Stimulated activated naive CD4-positive, alpha-beta T cell (primary cell): Measurements from ENCODE around the gene KRT78.

Experiments
- DNase-seq, 6 experiments: peaks; one replicate each; lab custom pipeline; 2025; lab: John Stamatoyannopoulos, UW

Gene KRT78

GRCh38 chr12:52838609-52839435 lies 10.0 kb downstream of the KRT78 start:
- no peak for DNase-seq

DNA sequence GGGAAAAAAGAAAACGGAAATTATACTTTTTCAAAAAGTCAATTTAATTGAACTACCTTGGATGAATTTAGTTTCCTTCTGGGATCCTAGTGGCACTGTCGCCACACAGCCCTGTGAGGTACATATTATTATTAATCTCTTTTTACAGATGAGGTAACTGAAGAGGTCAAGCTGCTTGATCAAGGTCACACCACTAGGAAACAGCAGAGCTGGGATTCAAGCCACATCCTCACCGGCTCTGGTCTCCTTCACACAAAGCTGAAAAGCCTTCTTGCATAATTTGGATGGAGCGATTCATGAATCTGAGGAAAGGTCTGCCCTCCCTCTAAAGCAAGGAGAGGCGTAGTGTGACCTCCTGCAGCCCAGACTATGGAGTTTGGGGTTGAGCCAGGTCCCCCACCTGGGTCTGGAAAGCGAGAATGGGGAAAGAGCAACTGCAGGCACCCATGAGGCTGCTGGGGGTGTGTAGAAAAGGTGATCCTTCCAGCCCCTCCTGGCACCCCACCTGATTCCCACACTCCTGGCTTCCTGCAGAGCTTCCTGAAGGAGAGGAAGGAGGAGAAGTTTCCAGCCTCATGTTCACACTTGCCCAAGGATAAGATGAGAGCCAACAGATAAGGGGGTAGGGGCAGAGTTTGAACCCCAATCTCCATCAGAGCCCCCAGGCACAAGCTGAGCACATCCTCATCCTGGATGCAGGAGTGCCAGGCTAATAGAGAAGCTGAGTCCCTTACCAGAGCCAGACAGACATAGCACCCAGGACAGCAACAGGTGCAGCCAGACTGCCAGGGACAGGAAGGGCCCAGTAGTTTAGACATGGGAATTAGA lies 10.8 kb downstream of the KRT78 start:
- no peak for DNase-seq

DNA sequence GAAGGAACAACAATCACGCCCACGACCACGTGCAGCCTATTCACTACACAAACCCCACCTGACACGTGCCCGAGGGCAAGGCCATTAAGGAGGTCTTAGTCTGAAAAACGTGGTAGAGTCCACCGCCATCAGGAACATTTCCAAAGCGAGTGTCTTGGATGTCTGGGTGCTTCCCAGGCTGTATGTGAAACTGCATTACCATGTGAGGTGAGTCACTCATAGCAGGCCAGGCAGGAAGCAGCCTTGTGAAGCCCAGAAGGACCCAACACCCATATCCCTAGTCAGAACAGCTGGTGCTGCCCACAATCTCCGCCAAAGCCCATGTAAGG lies 11.4 kb downstream of the KRT78 start:
- DNase-seq, result no peak

DNA sequence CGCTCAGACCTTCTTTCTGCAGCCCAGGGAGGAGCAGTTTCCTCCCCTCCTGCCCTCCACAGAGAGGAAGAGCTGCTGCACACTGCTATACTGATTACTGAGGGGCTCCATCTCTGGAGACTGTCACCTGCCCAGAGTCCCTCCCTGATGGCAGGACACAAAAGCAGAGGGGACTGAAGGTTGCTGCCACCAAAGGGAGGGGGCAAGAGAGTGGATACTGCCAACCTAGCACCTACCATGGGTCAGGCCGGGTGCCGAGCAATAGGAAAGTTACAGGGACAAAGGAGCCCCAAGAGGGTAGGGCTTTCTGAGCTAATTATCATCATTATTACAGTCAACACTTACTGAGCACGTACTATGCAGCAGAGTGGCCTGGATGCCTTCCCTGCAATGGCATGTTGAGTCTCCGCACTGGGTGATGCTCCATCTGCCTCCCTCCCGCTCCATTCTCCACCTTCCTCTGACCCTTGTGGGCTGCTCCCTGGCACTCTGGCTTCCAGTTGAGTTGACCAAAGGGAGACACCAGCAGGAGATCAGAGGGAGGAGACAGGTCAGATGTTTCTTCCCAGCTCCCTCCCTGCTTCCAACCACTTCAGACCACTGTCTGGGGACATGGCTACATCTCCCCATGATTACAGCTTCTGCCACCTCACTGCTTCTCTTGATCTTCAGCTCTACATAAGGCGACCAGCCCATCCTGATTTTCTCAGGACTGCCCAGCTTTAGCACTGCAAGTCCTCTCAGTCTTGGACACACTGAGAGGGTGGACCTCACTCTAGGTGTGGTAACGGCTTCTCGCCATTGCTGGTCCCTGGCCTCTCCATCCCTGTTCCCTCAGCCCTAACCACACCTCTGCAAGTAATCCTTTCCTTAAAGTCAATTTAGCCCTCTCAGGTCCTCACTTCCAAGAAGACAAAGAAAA lies 12.0 kb downstream of the KRT78 start:
- no peak for DNase-seq

GRCh38 chr12:52836042-52836466 lies 12.7 kb downstream of the KRT78 start:
- DNase-seq, result no peak

DNA sequence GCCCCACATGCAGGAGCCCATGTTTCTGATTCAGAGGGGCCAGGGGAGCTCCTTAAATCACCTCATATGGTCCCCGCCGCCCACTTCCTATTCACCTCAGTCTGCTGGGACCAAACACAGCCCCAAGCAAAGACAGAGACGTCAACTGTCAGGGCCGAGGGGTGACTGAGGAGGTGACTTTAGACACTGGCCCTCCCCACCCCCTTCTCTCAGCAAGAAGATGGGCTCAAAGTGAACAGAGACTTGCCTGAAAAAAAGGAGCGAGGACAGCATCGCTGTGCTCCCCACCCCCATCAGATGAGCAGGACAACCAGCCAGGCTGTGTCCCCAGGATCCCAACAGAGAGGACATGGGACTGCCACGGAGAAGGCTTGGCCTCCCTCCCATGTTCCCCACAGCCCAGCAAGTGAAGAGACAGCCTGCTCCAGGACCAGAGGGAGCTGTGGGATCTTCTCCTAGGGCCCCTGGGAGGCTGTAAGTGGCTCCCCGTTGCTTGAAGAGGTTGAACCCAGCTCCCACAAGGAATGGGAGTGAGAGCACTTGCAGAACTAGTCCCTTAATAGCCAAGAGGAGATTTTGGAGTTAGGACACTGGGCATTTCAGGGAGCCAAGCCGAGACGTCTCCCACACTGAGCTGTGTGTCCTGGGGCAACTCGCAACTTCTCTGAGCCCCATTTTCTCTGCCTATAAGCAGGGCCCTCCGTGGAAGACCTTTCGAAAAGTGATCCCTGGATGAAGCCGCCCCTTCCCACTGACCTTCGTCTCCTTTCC lies 13.3 kb downstream of the KRT78 start:
- no peak for DNase-seq

DNA sequence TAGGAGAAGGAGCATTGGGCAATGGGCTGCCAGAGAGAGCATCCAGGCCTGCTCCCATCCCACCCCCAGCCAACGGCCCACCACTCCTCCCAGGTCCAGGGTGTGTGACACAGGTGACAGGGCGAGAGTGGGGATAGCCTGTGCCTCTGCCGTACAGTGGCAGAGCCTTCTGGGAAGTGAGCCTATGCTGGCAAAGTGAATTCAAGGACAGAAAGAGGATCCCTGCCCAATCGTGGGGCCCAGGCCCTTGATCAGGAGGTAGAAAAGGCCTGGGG lies 14.1 kb downstream of the KRT78 start:
- DNase-seq, result no peak

- DNase-seq, result no peak
Measured at GRCh38 chr12:52833922-52834726, 14.7 kb downstream of the KRT78 start, which contains the start of gene KRT79. KRT79 (minus strand) TSS chr12:52834311; CDS start chr12:52834260, 51 bp downstream.

DNA sequence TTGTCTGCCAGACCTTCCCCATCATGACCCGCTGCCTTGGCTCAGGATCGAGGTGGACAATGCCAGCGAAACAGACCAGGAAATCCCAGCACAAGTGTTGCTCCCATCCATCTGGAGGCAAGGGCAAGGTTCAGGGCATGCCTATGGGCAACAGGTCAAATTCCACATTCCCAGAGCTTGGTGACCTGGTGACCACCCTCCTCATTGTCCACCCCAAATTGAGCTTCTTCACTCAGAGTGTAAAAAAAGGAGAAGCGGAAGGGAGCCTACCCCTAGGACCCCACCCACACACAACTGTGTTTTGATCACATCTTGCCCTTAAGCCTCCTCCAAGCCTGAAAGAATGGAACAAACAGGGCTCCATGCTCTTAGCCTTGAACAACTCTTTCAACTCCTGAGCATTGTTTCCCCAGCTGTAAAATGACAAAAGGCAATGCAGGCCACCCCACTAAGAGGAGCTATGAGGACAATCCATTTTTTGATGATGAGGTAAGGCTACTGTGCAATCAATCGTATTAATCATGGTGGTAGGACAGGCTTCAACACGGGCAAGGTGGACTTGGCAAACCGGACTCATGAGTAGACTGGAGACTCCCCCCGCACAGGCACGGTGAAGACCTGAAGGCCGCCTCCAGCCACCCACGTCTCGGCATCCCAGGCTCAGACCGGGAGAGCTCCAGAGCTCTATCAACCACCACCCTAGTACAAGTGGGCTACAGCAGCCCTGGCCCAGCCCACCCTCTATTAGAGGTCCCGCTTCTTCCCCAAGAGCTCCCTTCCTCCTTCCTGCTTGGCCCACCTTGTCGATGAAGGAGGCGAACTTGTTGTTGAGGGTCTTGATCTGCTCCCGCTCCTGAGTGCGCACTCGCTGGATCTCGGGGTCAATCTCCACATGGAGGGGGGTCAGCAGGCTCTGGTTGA lies 15.5 kb downstream of the KRT78 start:
- DNase-seq, result no peak

GRCh38 chr12:52832451-52832850 lies 16.3 kb downstream of the KRT78 start:
- no peak for DNase-seq

DNA sequence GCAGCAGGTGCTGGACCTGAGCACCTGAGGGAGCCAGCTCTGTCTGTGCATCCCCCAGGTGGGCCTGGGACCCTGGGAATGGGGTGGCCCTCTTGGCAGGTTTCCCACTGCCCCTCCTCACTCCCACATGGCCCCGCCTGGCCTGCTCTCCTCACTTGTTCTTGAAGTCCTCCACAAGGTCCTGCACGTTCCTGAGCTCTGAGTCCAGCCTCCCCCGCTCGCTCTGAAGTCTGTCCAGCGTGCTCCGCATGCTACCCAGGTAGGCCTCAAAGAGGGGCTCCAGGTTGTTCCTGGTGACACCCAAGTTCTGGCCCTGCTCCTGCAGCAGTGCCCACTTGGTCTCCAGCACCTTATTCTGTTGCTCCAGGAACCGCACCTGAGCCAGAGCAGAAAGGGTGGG lies 17.5 kb downstream of the KRT78 start:
- no peak for DNase-seq

GRCh38 chr12:52829986-52830770 lies 18.6 kb downstream of the KRT78 start:
- no peak for DNase-seq

- no peak for DNase-seq
Measured at GRCh38 chr12:52828591-52829021, 20.2 kb downstream of the KRT78 start.

- no peak for DNase-seq
Measured at GRCh38 chr12:52828156-52828555, 20.6 kb downstream of the KRT78 start.

GRCh38 chr12:52827499-52828090 lies 21.2 kb downstream of the KRT78 start:
- no peak for DNase-seq

DNA sequence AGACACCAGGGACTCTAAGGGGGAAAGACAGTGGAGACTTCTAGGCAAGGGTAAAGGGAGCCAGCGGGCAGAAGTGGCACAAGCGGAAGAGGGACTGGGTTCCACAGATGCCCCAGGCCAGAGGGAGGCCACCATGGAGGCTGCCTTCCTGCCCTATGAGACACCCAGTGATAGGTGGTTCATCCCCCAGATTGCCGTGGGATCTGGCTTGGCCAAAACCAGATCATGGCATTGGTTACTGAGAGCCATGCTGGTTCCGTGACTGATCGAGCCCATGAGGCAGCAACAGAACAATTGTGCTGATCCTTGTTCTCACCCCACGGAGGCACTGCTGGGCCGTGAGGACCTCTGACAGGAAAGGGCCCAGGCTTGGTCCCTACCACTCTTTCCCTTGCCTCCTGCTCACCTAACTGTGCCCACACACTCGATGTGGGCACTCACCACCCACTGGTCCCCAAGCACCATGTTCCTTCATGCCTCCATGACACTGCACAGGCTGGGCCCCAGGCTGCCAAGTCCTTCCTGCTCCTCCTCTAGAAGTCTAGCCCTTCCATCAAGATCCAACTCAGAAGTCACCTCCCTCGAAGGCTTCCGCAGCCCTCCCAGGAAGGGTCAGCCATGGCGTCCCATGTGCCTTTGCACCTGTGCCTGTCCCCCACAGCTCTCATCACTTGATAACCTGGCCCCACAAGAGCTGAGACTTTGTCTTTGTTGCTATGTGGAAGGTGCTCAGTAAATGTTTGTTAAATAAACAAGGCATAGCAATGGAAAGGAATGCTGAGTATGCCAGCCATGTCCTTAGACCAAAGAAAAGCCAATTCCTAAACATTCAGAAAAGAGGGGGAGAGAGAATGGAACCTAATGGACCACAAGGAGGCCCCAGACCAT lies 21.9 kb downstream of the KRT78 start:
- no peak for DNase-seq

DNA sequence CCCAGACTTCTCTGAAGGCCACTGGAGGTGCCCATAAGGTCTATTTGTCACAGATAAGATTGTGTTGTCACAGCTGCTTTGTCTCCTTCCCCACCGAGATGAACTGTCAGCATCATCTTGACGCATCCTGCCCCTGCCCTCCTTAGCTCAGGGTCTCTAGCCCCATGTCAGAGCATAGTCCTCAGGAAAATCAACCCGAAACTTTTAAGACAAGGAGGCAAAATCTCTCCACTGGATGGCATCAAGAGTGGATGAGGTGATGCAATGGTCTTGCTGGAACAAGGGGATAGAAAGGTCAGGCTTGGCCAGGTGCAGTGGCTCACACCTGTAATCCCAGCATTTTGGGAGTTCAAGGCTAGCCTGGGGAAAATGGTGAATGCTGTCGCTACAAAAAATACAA lies 22.8 kb downstream of the KRT78 start:
- DNase-seq, result no peak
